Stimulated activated CD8-positive, alpha-beta memory T cell treated with anti-CD3 and anti-CD28 coated beads, Interleukin-15, amount 100 ng/mL, for 48 hours (primary cell): ENCODE data around the gene CHCHD4.

Experiments used
- DNase-seq, 2 donors: peaks; one replicate each; pipeline ENCODE4 v3.0.0-alpha.2; 2020; ENCODE audit warnings: low read depth in 2 of 2

The CHCHD4 gene

GRCh38 chr3:14150078-14150477, 25.4 kb upstream of the CHCHD4 start:
- DNase-seq: no peak

- DNase-seq: no peak
These were observed 23.6 kb upstream of the CHCHD4 start for GRCh38 chr3:14148041-14148985.

- DNase-seq: no peak
These were observed 22.9 kb upstream of the CHCHD4 start for GRCh38 chr3:14147617-14148016.

GRCh38 chr3:14147066-14147435, 22.4 kb upstream of the CHCHD4 start:
- DNase-seq: no peak

GRCh38 chr3:14146381-14147065, 21.9 kb upstream of the CHCHD4 start:
- no peak for DNase-seq

GRCh38 chr3:14145670-14146380, 21.2 kb upstream of the CHCHD4 start:
- no peak for DNase-seq

GRCh38 chr3:14145236-14145635, 20.6 kb upstream of the CHCHD4 start:
- DNase-seq: no peak

- DNase-seq: peak; percentile 36 to 44
These were observed 19.9 kb upstream of the CHCHD4 start for GRCh38 chr3:14144423-14145075.

- DNase-seq: no peak
These were observed 18.9 kb upstream of the CHCHD4 start for GRCh38 chr3:14143271-14144225.

GRCh38 chr3:14142567-14143270, 18.0 kb upstream of the CHCHD4 start:
- DNase-seq: peak in 1 of 2 donors; percentile 44

- DNase-seq: no peak
These were observed 17.1 kb upstream of the CHCHD4 start for GRCh38 chr3:14141602-14142341.

- DNase-seq: no peak
These were observed 16.5 kb upstream of the CHCHD4 start for GRCh38 chr3:14141144-14141543.

- no peak for DNase-seq
These were observed 16.0 kb upstream of the CHCHD4 start for GRCh38 chr3:14140668-14141067.

- no peak for DNase-seq
These were observed 15.1 kb upstream of the CHCHD4 start for GRCh38 chr3:14139771-14140170.

GRCh38 chr3:14138878-14139655, 14.4 kb upstream of the CHCHD4 start:
- DNase-seq: no peak

- no peak for DNase-seq
These were observed 13.6 kb upstream of the CHCHD4 start for GRCh38 chr3:14138109-14138877.

- DNase-seq: no peak
These were observed 12.8 kb upstream of the CHCHD4 start for GRCh38 chr3:14137445-14137844.

GRCh38 chr3:14137004-14137403, 12.3 kb upstream of the CHCHD4 start:
- no peak for DNase-seq
